Measurements from ENCODE around the gene PPARG. TPM values are rescaled to one million over a fixed set of nuclear protein-coding genes. Genes with fewer than 3 reads are reported as not detected.

The PPARG gene
- 1.3 TPM for total RNA-seq

GRCh38 chr3:12288182-12289129 lies at the start of gene PPARG:
PPARG (plus strand) TSS chr3:12289070; CDS start chr3:12379712, 90,642 bp downstream.

Small RNA genes within 50 kb of the gene (small RNA-seq; reads per million reads assigned to genes)
- gene AC091492.1 (ENCODE audit: low replicate concordance), result not detected

Other genes with a start within 250 kb of the PPARG start
- gene TIMP4, start 130.2 kb upstream of the PPARG start, total RNA-seq, result 3.4 TPM
- 53.5 TPM for gene TSEN2, start 195.4 kb downstream of the PPARG start, total RNA-seq